GM12878 (cell line): ENCODE results near the gene TRIM71. TPM values are rescaled to one million over a fixed set of nuclear protein-coding genes. Genes with fewer than 3 reads are reported as not detected.

Source experiments
- BRCA1 ChIP-seq: IDR thresholded peaks from 2 replicates; pipeline ENCODE4 v1.6.1; 2011; ENCODE audit warnings: low read depth, low read length, improper control_type of control experiment
- CBFB ChIP-seq: IDR thresholded peaks from 2 replicates; pipeline ENCODE4 v1.6.1; 2016; ENCODE audit warnings: antibody characterized with exemption, low read depth
- CREM ChIP-seq: IDR thresholded peaks from 2 replicates; pipeline ENCODE4 v1.6.1; 2014; ENCODE audit warnings: antibody characterized with exemption, low read depth
- EP300 ChIP-seq, 2 experiments: fragments of 150-350 bp in 1 of 2; IDR thresholded peaks; 2 replicates each; pipeline ENCODE4 v1.6.1; 2011 to 2012; ENCODE audit warnings: low read depth in 2 of 2, low read length in 2 of 2, borderline replicate concordance in 1 of 2, improper control_type of control experiment in 1 of 2, inconsistent platforms in 1 of 2; ENCODE audit not compliant: control insufficient read depth in 1 of 2
- JUNB ChIP-seq: IDR thresholded peaks from 2 replicates; pipeline ENCODE4 v1.6.1; 2016; ENCODE audit warnings: antibody characterized with exemption, mild to moderate bottlenecking
- JUND ChIP-seq: IDR thresholded peaks from 2 replicates; pipeline ENCODE4 v1.6.1; 2012; ENCODE audit warnings: low read depth, mild to moderate bottlenecking, low read length, improper control_type of control experiment, moderate library complexity
- LARP7 ChIP-seq: fragments of 450-650 bp; IDR thresholded peaks from 2 replicates; pipeline ENCODE4 v1.6.1; 2017; ENCODE audit warnings: mild to moderate bottlenecking
- MYC ChIP-seq: IDR thresholded peaks from 2 replicates; pipeline ENCODE4 v1.6.1; 2011; ENCODE audit warnings: mild to moderate bottlenecking, low read length, moderate library complexity, inconsistent platforms; ENCODE audit not compliant: insufficient read depth, insufficient replicate concordance, insufficient read length, severe bottlenecking
- NFIC ChIP-seq: IDR thresholded peaks from 2 replicates; pipeline ENCODE4 v1.6.1; 2012; ENCODE audit warnings: low read depth, mild to moderate bottlenecking, inconsistent platforms, low read length, moderate library complexity
- NFXL1 ChIP-seq: fragments of 450-650 bp; IDR thresholded peaks from 2 replicates; pipeline ENCODE4 v1.6.1; 2017; ENCODE audit warnings: antibody characterized with exemption, mild to moderate bottlenecking, borderline replicate concordance
- RAD21 ChIP-seq: IDR thresholded peaks from 2 replicates; pipeline ENCODE4 v1.6.1; 2011; ENCODE audit warnings: mild to moderate bottlenecking, low read depth, low read length, moderate library complexity; ENCODE audit not compliant: insufficient read depth
- SMAD5 ChIP-seq: IDR thresholded peaks from 2 replicates; pipeline ENCODE4 v1.6.1; 2016; ENCODE audit warnings: antibody characterized with exemption, low read depth
- SMC3 ChIP-seq: IDR thresholded peaks from 2 replicates; pipeline ENCODE4 v1.6.1; 2011; ENCODE audit warnings: low read length, improper control_type of control experiment, borderline replicate concordance
- SPI1 ChIP-seq: IDR thresholded peaks from 2 replicates; pipeline ENCODE4 v1.6.1; 2011; ENCODE audit warnings: low read depth, mild to moderate bottlenecking, low read length, moderate library complexity, borderline replicate concordance; ENCODE audit not compliant: insufficient read depth
- TCF12 ChIP-seq: IDR thresholded peaks from 2 replicates; pipeline ENCODE4 v1.6.1; 2011; ENCODE audit warnings: low read depth, mild to moderate bottlenecking, low read length
- ZNF207 ChIP-seq: fragments of 450-650 bp; IDR thresholded peaks from 2 replicates; pipeline ENCODE4 v1.6.1; 2014; ENCODE audit warnings: antibody characterized with exemption, mild to moderate bottlenecking, borderline replicate concordance
- polyA plus RNA-seq, 11 experiments: library from polyadenylated mRNA; depleted of rRNA in 4 of 11; unstranded in 6 of 11; stranded (reverse) in 5 of 11; fragments of >200 nt; fragmentation: Nextera tagmentation in 4 of 11; fragmentation: Illumina TruSeq in 1 of 11; extraction: Ambion mirVana in 4 of 11; extraction: Trizol in 1 of 11; gene quantifications; 1 replicate in 1 of 11; 2 replicates in 10 of 11; pipeline versions ENCODE4 v1.2.1 to v1.2.3, GENCODE V29; 2011 to 2016; ENCODE audit warnings: inconsistent platforms in 2 of 11, missing spikeins in 2 of 11, low read depth in 1 of 11
- total RNA-seq, 4 experiments: library from RNA; depleted of rRNA in 3 of 4; stranded (reverse); fragments of >200 nt in 3 of 4; fragmentation: Illumina TruSeq in 1 of 4; extraction: Trizol in 1 of 4; gene quantifications; 2 replicates each; pipeline versions ENCODE4 v1.2.1 to v1.2.3, GENCODE V29; 2013 to 2021
- TF ChIP-seq, protein P1 (sequence below), 3 experiments: IDR thresholded peaks in 2 of 3; conservative IDR thresholded peaks in 1 of 3; 2 replicates each; pipeline ENCODE4 v1.5.1; 2011; ENCODE audit warnings: low read depth in 3 of 3, low read length in 3 of 3, mild to moderate bottlenecking in 3 of 3, control low read depth in 2 of 3, moderate library complexity in 2 of 3, inconsistent platforms in 1 of 3, mixed read lengths in 1 of 3; ENCODE audit not compliant: control insufficient read depth in 2 of 3, insufficient read depth in 1 of 3; ENCODE audit errors: extremely low read depth in 1 of 3
- TF ChIP-seq, protein P2 (sequence below): fragments of 450-650 bp; IDR thresholded peaks from 2 replicates; pipeline ENCODE4 v1.6.1; 2014; ENCODE audit warnings: mild to moderate bottlenecking

Gene TRIM71
- total and polyA plus RNA-seq, 10 of the 15 experiments (the other 5 are each of a cell fraction or from before 2014, with no cell fraction given): 0.02 to 1.8 (median 0.16) TPM

DNA sequence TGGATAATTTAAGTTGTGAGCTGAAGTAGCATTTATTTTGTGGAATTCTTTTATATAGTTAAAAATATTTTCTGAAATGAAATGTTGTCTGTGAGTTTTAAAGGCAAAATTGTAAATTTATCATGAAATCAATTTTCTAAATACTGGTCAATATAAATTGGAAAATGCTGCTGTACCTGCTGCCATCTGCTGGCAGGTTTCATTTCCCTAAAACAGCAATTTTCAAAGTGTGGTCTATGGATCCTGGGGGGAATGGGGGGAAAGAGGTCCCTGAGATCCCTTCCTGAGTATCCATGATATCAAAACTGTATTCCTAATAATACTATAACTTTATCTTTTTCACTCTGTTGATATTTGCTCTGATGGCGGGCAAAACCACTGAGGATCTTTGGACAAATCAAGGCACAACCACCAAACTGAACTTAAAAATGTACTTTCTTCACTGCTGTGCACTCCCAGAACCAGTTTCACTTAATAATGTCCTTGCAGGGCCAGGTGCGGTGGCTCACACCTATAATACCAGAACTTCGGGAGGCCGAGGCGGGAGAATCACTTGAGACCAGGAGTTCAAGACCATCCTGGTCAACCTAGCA, 116.4 kb downstream of the TRIM71 start (continued):
- TF ChIP-seq, protein P1, sequence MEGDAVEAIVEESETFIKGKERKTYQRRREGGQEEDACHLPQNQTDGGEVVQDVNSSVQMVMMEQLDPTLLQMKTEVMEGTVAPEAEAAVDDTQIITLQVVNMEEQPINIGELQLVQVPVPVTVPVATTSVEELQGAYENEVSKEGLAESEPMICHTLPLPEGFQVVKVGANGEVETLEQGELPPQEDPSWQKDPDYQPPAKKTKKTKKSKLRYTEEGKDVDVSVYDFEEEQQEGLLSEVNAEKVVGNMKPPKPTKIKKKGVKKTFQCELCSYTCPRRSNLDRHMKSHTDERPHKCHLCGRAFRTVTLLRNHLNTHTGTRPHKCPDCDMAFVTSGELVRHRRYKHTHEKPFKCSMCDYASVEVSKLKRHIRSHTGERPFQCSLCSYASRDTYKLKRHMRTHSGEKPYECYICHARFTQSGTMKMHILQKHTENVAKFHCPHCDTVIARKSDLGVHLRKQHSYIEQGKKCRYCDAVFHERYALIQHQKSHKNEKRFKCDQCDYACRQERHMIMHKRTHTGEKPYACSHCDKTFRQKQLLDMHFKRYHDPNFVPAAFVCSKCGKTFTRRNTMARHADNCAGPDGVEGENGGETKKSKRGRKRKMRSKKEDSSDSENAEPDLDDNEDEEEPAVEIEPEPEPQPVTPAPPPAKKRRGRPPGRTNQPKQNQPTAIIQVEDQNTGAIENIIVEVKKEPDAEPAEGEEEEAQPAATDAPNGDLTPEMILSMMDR (IDR thresholded peaks at IDR 0.05 in 2 of 3, conservative IDR thresholded peaks at IDR 0.05 in 1 of 3; ENCODE audit: control insufficient read depth in 2 of 3, extremely low read depth in 1 of 3, insufficient read depth in 1 of 3, low read depth in 3 of 3, low read length in 3 of 3): peak; percentile 59 to 73 (median 70)
- TF ChIP-seq NFIC (no peak), NFXL1 (no peak), JUNB (no peak), ZNF207 (no peak), EP300 (IDR thresholded peaks at IDR 0.05; ENCODE audit: borderline replicate concordance in 1 of 2, control insufficient read depth in 1 of 2, low read depth in 2 of 2, low read length in 2 of 2) (no peak), SMC3 (peak; percentile 87), TCF12 (no peak), MYC (no peak), CREM (no peak), CBFB (no peak), LARP7 (no peak), RAD21 (peak; percentile 80), JUND (no peak), BRCA1 (no peak), SPI1 (peak; percentile 48; the same call in 1 of the 2 replicates), SMAD5 (no peak)
- TF ChIP-seq, protein P2, sequence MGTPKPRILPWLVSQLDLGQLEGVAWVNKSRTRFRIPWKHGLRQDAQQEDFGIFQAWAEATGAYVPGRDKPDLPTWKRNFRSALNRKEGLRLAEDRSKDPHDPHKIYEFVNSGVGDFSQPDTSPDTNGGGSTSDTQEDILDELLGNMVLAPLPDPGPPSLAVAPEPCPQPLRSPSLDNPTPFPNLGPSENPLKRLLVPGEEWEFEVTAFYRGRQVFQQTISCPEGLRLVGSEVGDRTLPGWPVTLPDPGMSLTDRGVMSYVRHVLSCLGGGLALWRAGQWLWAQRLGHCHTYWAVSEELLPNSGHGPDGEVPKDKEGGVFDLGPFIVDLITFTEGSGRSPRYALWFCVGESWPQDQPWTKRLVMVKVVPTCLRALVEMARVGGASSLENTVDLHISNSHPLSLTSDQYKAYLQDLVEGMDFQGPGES: no peak
